RWPE1 (cell line): ENCODE results near the gene CA9.

Experiments
- CTCF ChIA-PET: fragments of 350-600 bp; sonication (Branson Sonifier 250); formaldehyde crosslinking; extraction: SDS; loops from one replicate; lab custom pipeline; 2021; lab: Yijun Ruan, JAX
- POLR2A ChIA-PET: fragments of 400-600 bp; formaldehyde crosslinking; extraction: SDS; loops from one replicate; lab custom pipeline; 2020; ENCODE audit warnings: antibody characterized with exemption; ENCODE audit not compliant: low non-redundant PET; lab: Yijun Ruan, JAX
- DNase-seq: peaks from one replicate; pipeline ENCODE4 v3.0.0; 2012; ENCODE audit warnings: low spot score
- H3K27ac ChIP-seq: fragments of 450-650 bp; 2 replicates; pipeline ENCODE4 v1.5.1; 2017
- TF ChIP-seq, protein P1 (sequence below): fragments of 450-650 bp; conservative IDR thresholded peaks from 2 replicates; pipeline ENCODE4 v1.5.1; 2017; ENCODE audit warnings: low read depth, mild to moderate bottlenecking

Gene CA9

DNA sequence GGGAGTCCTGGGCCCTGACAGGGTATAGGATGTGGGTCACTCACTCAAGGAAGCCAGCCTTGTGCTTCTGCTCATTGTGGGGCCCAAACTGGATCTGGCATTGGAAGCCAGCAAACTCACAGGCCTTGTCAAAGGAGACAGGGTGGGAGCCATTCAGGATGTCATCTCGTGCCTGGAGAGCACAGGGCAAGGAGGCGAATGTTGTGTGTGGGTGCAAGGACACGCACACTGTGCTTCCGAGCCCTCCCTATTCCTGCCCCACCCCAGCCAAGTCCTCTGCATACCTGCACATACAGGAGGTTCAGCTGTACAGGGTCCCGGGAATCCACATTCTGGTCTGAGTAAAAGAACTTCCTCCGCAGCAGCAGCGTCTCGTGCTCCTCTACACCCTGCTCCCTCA is 50.2 kb downstream of the CA9 start:
- ChIA-PET CTCF (interaction anchor here (0.6 to 0.9 kb wide), 2 partner anchors 27 to 673 kb away, joined by 3 to 6 read pairs; no protein-coding TSS in a partner anchor), POLR2A (no interaction called here)
- no peak overlapping the region; the same call in 1 of the 2 replicates for H3K27ac ChIP-seq
- TF ChIP-seq, protein P1, sequence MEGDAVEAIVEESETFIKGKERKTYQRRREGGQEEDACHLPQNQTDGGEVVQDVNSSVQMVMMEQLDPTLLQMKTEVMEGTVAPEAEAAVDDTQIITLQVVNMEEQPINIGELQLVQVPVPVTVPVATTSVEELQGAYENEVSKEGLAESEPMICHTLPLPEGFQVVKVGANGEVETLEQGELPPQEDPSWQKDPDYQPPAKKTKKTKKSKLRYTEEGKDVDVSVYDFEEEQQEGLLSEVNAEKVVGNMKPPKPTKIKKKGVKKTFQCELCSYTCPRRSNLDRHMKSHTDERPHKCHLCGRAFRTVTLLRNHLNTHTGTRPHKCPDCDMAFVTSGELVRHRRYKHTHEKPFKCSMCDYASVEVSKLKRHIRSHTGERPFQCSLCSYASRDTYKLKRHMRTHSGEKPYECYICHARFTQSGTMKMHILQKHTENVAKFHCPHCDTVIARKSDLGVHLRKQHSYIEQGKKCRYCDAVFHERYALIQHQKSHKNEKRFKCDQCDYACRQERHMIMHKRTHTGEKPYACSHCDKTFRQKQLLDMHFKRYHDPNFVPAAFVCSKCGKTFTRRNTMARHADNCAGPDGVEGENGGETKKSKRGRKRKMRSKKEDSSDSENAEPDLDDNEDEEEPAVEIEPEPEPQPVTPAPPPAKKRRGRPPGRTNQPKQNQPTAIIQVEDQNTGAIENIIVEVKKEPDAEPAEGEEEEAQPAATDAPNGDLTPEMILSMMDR: no peak
- DNase-seq: no peak

DNA sequence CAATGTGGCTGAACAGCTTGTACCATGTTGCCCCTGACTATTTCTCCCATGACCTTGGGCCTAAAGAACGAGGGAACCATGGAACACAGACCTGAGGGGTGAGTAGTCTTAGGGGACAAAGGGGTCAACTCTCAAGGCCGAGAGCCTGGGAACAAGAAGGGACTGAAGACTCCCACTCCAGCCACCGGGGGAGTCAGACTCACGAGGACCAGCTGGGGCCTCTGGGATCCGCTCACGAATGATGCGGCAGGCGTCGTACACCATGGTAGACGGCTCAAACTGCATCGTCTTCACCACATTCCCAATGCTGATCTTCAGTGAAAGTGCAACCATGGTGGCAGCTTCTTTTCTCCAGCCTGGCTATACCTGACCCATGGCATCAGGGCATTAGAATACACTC is 51.6 kb downstream of the CA9 start:
- no peak for DNase-seq
- ChIA-PET CTCF (interaction anchor here (2.0 kb wide), 1 partner anchor 29 kb away, joined by 8 read pairs; no protein-coding TSS in a partner anchor), POLR2A (no interaction called here)
- no peak overlapping the region for H3K27ac ChIP-seq
- TF ChIP-seq, protein P1: no peak

DNA sequence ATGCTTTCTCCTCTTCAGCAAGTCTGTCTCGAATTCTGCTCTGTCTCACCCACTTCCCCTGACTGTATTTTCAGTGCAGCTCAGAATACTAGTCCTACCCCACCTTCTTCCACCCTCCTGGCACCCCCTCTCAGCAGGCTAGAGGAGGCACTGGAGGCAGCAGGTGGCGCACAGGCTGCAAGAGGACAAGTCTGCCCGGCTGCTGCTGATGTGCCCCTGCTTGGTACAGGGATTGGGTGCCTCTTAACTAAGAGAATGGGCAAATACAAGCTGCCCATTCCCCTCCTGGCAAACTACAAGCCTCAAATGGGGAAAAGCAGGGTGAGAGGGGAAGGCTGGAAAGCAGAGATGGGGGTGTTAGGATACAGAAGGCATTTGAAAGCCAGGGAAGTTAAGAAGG is 53.2 kb downstream of the CA9 start:
- TF ChIP-seq, protein P1: no peak
- DNase-seq: no peak
- ChIA-PET CTCF (interaction anchor here (0.7 to 2.0 kb wide), 2 partner anchors 30 to 197 kb away, joined by 3 to 8 read pairs; no protein-coding TSS in a partner anchor), POLR2A (no interaction called here)
- H3K27ac ChIP-seq: peak overlapping the region; percentile 76

DNA sequence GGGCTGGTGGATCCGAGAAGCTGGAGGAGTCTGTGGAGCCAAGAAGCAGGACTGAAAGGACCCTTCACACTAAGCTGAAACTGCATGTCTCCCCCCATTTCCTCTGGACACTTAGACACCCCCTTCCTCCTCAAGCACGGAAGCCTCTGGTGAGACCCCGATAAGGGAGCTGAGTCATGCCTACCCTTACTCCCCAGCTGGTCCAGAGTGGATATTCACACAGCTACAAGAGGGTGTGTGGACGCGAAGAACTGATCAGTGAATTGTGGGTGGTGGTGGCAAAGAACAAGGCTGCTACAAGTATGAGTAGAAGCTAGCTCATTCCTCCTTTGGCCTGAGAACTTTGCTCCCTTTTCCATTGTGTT is 53.9 kb downstream of the CA9 start:
- ChIA-PET CTCF (interaction anchor here (0.6 to 1.8 kb wide), 2 partner anchors 29 to 32 kb away, joined by 4 to 8 read pairs; no protein-coding TSS in a partner anchor), POLR2A (no interaction called here)
- TF ChIP-seq, protein P1: no peak
- peak overlapping the region; percentile 76 for H3K27ac ChIP-seq
- no peak for DNase-seq

DNA sequence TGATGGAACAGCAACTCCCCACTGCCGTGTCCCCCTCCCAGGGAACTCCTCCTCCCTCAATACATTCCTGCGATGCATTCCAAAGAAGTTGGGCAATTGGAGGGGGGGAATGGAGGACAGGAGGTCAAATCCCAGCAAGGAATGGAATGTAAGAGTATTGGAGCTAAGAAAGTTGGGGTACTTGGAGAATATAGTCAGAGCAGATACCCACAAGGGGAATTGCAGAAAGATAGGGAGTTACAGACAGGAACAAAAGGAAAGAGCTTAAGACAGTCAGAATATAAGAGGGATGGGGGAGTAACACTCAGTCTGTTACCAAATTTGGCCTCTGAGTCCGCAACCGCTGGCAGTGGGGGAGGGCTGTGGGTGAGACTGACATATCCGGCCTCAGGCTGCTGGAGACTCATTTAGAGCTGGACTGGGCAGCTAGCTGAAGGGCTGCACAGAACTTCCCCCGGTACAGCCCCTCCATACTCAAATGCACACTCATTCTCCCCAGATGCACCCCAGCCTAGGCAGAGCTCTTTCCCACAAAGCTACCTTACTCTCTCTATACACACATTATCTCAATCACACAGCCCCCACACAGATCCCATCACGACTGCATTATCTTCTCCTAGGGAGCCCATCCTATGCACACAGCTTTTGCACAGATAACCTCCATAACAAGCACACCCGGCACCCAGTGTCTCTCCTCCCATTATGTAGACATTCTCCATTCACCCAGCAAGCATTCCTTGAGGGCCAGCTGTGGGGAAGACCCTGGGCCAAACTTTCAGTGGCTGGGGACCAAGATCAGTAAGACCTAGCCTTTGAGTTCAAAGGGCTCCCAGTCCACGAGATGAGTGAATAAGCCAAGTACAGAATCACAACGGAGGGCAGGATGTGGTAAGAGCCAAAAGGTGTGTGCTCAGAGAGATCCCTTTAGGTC is 54.6 kb downstream of the CA9 start:
- ChIA-PET POLR2A (no interaction called here), CTCF (interaction anchor here (0.6 to 1.8 kb wide), 3 partner anchors 29 to 141 kb away, joined by 3 to 8 read pairs (median 4); no protein-coding TSS in a partner anchor)
- peak overlapping the region; percentile 76 for H3K27ac ChIP-seq
- peak; percentile 68 for DNase-seq
- TF ChIP-seq, protein P1: no peak

DNA sequence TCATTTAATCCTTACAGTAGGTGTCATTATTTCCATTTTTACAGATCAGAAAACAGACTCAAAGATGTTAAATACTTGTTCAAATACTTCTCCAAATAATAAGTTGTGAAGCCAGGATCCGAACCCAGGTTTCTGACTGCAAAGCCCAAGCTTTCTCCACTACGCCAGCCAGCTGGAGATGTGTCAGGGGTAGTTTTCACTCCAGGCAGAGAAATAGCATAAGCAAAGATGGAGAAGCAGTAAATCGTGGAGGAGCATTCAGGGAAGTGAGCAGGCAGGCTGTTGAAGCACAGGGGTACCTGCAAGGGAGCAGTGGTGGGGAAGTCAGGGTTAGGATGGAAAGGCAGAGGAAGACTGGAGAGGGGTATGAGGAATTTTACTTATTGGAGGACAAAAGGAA is 55.4 kb downstream of the CA9 start:
- ChIA-PET CTCF (interaction anchor here (0.5 to 1.8 kb wide), 7 partner anchors 15 to 1046 kb away, joined by 3 to 8 read pairs (median 5); no protein-coding TSS in a partner anchor), POLR2A (no interaction called here)
- peak overlapping the region; percentile 76; the same call in 1 of the 2 replicates for H3K27ac ChIP-seq
- no peak for DNase-seq
- TF ChIP-seq, protein P1: no peak
